Measurements from ENCODE around the gene SLAMF9. TPM values are rescaled to one million over a fixed set of nuclear protein-coding genes. Genes with fewer than 3 reads are reported as not detected.

Gene SLAMF9
- total RNA-seq, 2 experiments from 2014 or later, result not detected

DNA sequence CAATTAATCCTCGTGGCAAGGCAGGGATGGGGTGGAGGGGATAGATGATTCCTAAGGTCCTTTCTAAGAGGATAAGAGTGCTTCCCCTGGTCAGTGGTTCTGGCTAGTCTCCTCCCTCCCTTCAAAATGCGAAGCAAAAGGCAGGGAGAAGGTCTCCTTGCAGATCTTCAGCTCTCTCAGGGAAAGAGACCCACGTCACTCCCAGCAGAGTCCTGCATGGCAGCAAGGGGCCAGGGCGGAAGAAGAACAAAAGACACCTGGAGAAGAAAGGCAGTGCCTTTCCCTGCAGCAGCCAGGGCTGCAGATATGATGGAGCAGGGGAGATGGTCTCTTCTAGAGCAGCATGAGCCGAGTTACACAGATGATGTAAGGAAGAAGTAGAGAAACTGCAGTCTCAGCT lies 29.6 kb upstream of the SLAMF9 start:
- H3K4me3 ChIP-seq (ENCODE audit: low read depth, low read length, poor library complexity, severe bottlenecking), result no peak overlapping the region
- no peak for DNase-seq (ENCODE audit: low spot score)
- no TSS peak for BruUV-seq (replicated peaks)
- H3K79me2 ChIP-seq (ENCODE audit: insufficient read depth, low read depth, low read length), result no peaks in the 10 kb centered on the region
- no peaks in the 10 kb centered on the region for H3K36me3 ChIP-seq (ENCODE audit: insufficient read depth, low read length)
- no peak overlapping the region for H2AFZ ChIP-seq (ENCODE audit: low read length)
- no peaks in the 10 kb centered on the region for H4K20me1 ChIP-seq (ENCODE audit: insufficient read depth, low read length)
- H3K27ac ChIP-seq (ENCODE audit: low read depth, low read length, poor library complexity, severe bottlenecking), result no peak overlapping the region
- no peaks in the 10 kb centered on the region for H3K4me1 ChIP-seq (ENCODE audit: insufficient read depth, low read length, poor library complexity, severe bottlenecking)
- ChIA-PET CTCF (ENCODE audit: unreplicated experiment) (no interaction called here), POLR2A (no interaction called here)
- H3K4me2 ChIP-seq (ENCODE audit: low read length), result no peak overlapping the region
- intact Hi-C loops (cut with micrococcal nuclease; ENCODE audit: unreplicated experiment), result no loop called here
- H3K9me2 ChIP-seq (ENCODE audit: insufficient read depth, low read length), result no peaks in the 10 kb centered on the region
- H3K9me3 ChIP-seq (ENCODE audit: low read length), result no peaks in the 10 kb centered on the region
- TF ChIP-seq EZH2phosphoT487 (IDR thresholded peaks at IDR 0.05; ENCODE audit: borderline replicate concordance, low read depth, low read length) (no peak), CTCF (conservative IDR thresholded peaks at IDR 0.05; ENCODE audit: low read length) (no peak)

- H3K27ac ChIP-seq (ENCODE audit: low read depth, low read length, poor library complexity, severe bottlenecking), result no peak overlapping the region
- no peaks in the 10 kb centered on the region for H3K4me1 ChIP-seq (ENCODE audit: insufficient read depth, low read length, poor library complexity, severe bottlenecking)
- ChIA-PET CTCF (ENCODE audit: unreplicated experiment) (no interaction called here), POLR2A (interaction anchor here (1.2 kb wide), 1 partner anchor 9 kb away, joined by 3 read pairs; no protein-coding TSS in a partner anchor)
- no peaks in the 10 kb centered on the region for H3K79me2 ChIP-seq (ENCODE audit: insufficient read depth, low read depth, low read length)
- intact Hi-C loops (cut with micrococcal nuclease; ENCODE audit: unreplicated experiment), result no loop called here
- no peak overlapping the region for H3K4me2 ChIP-seq (ENCODE audit: low read length)
- no peaks in the 10 kb centered on the region for H3K36me3 ChIP-seq (ENCODE audit: insufficient read depth, low read length)
- no peaks in the 10 kb centered on the region for H4K20me1 ChIP-seq (ENCODE audit: insufficient read depth, low read length)
- no TSS peak for BruUV-seq (replicated peaks)
- no peak for DNase-seq (ENCODE audit: low spot score)
- no peak overlapping the region for H2AFZ ChIP-seq (ENCODE audit: low read length)
- H3K9me3 ChIP-seq (ENCODE audit: low read length), result no peaks in the 10 kb centered on the region
- no peak overlapping the region for H3K4me3 ChIP-seq (ENCODE audit: low read depth, low read length, poor library complexity, severe bottlenecking)
- H3K9me2 ChIP-seq (ENCODE audit: insufficient read depth, low read length), result no peaks in the 10 kb centered on the region
- TF ChIP-seq EZH2phosphoT487 (IDR thresholded peaks at IDR 0.05; ENCODE audit: borderline replicate concordance, low read depth, low read length), result no peak
- no peak for TF ChIP-seq CTCF (conservative IDR thresholded peaks at IDR 0.05; ENCODE audit: low read length)
These were observed 28.2 kb upstream of the SLAMF9 start for GRCh38 chr1:159982280-159982679.

DNA sequence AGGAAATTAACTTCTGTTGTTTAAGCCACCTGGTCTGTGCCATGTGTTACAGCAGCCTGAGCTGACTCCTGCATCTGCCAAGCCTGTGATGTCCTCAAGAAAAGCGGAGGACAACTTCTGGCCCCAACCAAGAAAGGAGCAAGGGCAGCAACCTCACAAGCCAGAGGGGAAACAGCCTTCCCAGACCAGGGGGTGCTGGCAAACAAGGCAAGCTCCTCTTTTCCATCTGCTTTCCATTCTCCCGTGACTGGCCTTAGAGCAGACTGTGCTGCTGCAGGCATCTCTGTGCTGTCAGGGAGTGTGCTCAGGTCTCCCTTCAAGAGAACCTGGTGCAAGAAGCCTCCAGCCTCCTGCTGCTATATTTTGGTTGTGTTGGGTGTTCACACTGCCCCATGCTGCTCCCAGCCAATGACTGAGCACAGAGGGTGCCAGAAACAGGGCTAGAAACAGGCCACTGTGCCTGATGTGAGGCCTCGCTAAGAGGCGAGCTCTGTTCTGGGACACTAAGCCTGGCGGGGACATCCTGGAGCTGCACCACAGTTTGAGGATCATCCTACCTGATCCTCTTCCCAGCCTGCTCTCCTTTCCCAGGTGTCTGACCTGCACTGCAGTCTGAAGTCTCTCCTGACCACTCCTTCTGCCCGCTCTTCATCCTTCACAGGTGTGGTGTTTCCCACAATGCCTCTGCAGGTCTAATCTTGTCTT lies 27.5 kb upstream of the SLAMF9 start:
- intact Hi-C loops (cut with micrococcal nuclease; ENCODE audit: unreplicated experiment), result no loop called here
- TF ChIP-seq CTCF (conservative IDR thresholded peaks at IDR 0.05; ENCODE audit: low read length) (no peak), EZH2phosphoT487 (IDR thresholded peaks at IDR 0.05; ENCODE audit: borderline replicate concordance, low read depth, low read length) (no peak)
- ChIA-PET POLR2A (interaction anchor here (1.2 kb wide), 1 partner anchor 10 kb away, joined by 3 read pairs; no protein-coding TSS in a partner anchor), CTCF (ENCODE audit: unreplicated experiment) (no interaction called here)
- Histone ChIP-seq H3K4me3 (ENCODE audit: low read depth, low read length, poor library complexity, severe bottlenecking) (no peak overlapping the region), H3K36me3 (ENCODE audit: insufficient read depth, low read length) (no peaks in the 10 kb centered on the region), H2AFZ (ENCODE audit: low read length) (no peak overlapping the region), H3K4me1 (ENCODE audit: insufficient read depth, low read length, poor library complexity, severe bottlenecking) (no peaks in the 10 kb centered on the region), H3K27ac (ENCODE audit: low read depth, low read length, poor library complexity, severe bottlenecking) (no peak overlapping the region), H3K79me2 (ENCODE audit: insufficient read depth, low read depth, low read length) (no peaks in the 10 kb centered on the region), H3K9me3 (ENCODE audit: low read length) (no peaks in the 10 kb centered on the region), H3K4me2 (ENCODE audit: low read length) (no peak overlapping the region), H3K9me2 (ENCODE audit: insufficient read depth, low read length) (no peaks in the 10 kb centered on the region), H4K20me1 (ENCODE audit: insufficient read depth, low read length) (no peaks in the 10 kb centered on the region)
- DNase-seq (ENCODE audit: low spot score), result no peak
- BruUV-seq (replicated peaks), result no TSS peak

Measured in OCI-LY7 (cell line).